ENCODE measurements around the gene KIF23.

The KIF23 gene

GRCh38 chr15:69493406-69493805 is 79.3 kb downstream of the KIF23 start:
- DNase-seq (ENCODE audit: low read depth), result no peak

GRCh38 chr15:69496001-69496400 is 81.9 kb downstream of the KIF23 start:
- DNase-seq (ENCODE audit: low read depth), result no peak

- DNase-seq (ENCODE audit: low read depth), result no peak
Observed at GRCh38 chr15:69497076-69497475, 82.9 kb downstream of the KIF23 start.

- DNase-seq (ENCODE audit: low read depth), result no peak
Observed at GRCh38 chr15:69497667-69498066, 83.5 kb downstream of the KIF23 start.

Data from stimulated activated CD4-positive, alpha-beta T cell treated with anti-CD3 and anti-CD28 coated beads, Interleukin-2, amount 100 ng/mL, for 4 hours (primary cell).